ENCODE data around the gene PIP5K1C. TPM values are rescaled to one million over a fixed set of nuclear protein-coding genes. Genes with fewer than 3 reads are reported as not detected.

Gene PIP5K1C
- polyA plus RNA-seq, 1 donor from 2014 or later: 7.1 TPM

- H3K9ac ChIP-seq (ENCODE audit: low read length): no peak overlapping the region
- no peaks in the 10 kb centered on the region for H3F3A ChIP-seq (ENCODE audit: insufficient read depth, low read length, poor library complexity, severe bottlenecking)
- H3K4me3 ChIP-seq (ENCODE audit: low read length): peak overlapping the region; percentile 78
- H3K36me3 ChIP-seq (ENCODE audit: insufficient read depth, low read length): no peaks in the 10 kb centered on the region
- H3K9me2 ChIP-seq (ENCODE audit: insufficient read depth, low read length): no peaks in the 10 kb centered on the region
- no peaks in the 10 kb centered on the region for H4K20me1 ChIP-seq (ENCODE audit: insufficient read depth)
- H3K9me3 ChIP-seq (ENCODE audit: low read length): no peaks in the 10 kb centered on the region
- H3K27ac ChIP-seq (ENCODE audit: low read length): no peak overlapping the region
- TF ChIP-seq EZH2 (IDR thresholded peaks at IDR 0.05; ENCODE audit: borderline replicate concordance, insufficient read depth, low read length, poor library complexity, severe bottlenecking) (no peak), MXI1 (conservative IDR thresholded peaks at IDR 0.05; ENCODE audit: poor library complexity, severe bottlenecking) (no peak), SMC3 (conservative IDR thresholded peaks at IDR 0.05; ENCODE audit: poor library complexity) (no peak), RAD21 (conservative IDR thresholded peaks at IDR 0.05) (no peak), TAF1 (IDR thresholded peaks at IDR 0.05; ENCODE audit: low read depth) (no peak), POLR2AphosphoS5 (IDR thresholded peaks at IDR 0.05) (no peak), EP300 (conservative IDR thresholded peaks at IDR 0.05; ENCODE audit: poor library complexity, severe bottlenecking) (no peak), REST (IDR thresholded peaks at IDR 0.05; ENCODE audit: borderline replicate concordance) (no peak), CTCF (IDR thresholded peaks at IDR 0.05; ENCODE audit: poor library complexity, severe bottlenecking) (no peak)
- no peak overlapping the region for H2AFZ ChIP-seq (ENCODE audit: low read depth, low read length)
- no peak overlapping the region for H3K4me2 ChIP-seq (ENCODE audit: low read length)
- H3K27me3 ChIP-seq (ENCODE audit: insufficient read depth, low read depth, low read length): no peaks in the 10 kb centered on the region
- H3K79me2 ChIP-seq (replicated peaks; ENCODE audit: insufficient read depth, low read length): peaks cover 11% of the 10 kb centered on the region
Measured at GRCh38 chr19:3627351-3627723, 72.9 kb downstream of the PIP5K1C start.

- Histone ChIP-seq H3K4me3 (ENCODE audit: low read length) (peak within 1 kb of the TSS; percentile 78), H3K9me2 (ENCODE audit: insufficient read depth, low read length) (no peaks in the 10 kb centered on the region), H3K27me3 (ENCODE audit: insufficient read depth, low read depth, low read length) (no peaks in the 10 kb centered on the region), H3K27ac (ENCODE audit: low read length) (peak within 1 kb of the TSS; percentile 87), H3K79me2 (replicated peaks; ENCODE audit: insufficient read depth, low read length) (peaks cover 11% of the 10 kb centered on the region), H3K9ac (ENCODE audit: low read length) (peak within 1 kb of the TSS; percentile 70), H3K36me3 (ENCODE audit: insufficient read depth, low read length) (no peaks in the 10 kb centered on the region), H3F3A (ENCODE audit: insufficient read depth, low read length, poor library complexity, severe bottlenecking) (no peaks in the 10 kb centered on the region), H3K4me2 (ENCODE audit: low read length) (peak within 1 kb of the TSS; percentile 58), H2AFZ (ENCODE audit: low read depth, low read length) (peak within 1 kb of the TSS; percentile 53), H3K9me3 (ENCODE audit: low read length) (no peaks in the 10 kb centered on the region), H4K20me1 (ENCODE audit: insufficient read depth) (no peaks in the 10 kb centered on the region)
- peak; percentile 67 for TF ChIP-seq SMC3 (conservative IDR thresholded peaks at IDR 0.05; ENCODE audit: poor library complexity)
- peak; percentile 44 for TF ChIP-seq CTCF (IDR thresholded peaks at IDR 0.05; ENCODE audit: poor library complexity, severe bottlenecking)
- peak; percentile 67 for TF ChIP-seq POLR2AphosphoS5 (IDR thresholded peaks at IDR 0.05)
- TF ChIP-seq EZH2 (IDR thresholded peaks at IDR 0.05; ENCODE audit: borderline replicate concordance, insufficient read depth, low read length, poor library complexity, severe bottlenecking): no peak
- TF ChIP-seq MXI1 (conservative IDR thresholded peaks at IDR 0.05; ENCODE audit: poor library complexity, severe bottlenecking): peak; percentile 95
- peak; percentile 88 for TF ChIP-seq TAF1 (IDR thresholded peaks at IDR 0.05; ENCODE audit: low read depth)
- peak; percentile 59 for TF ChIP-seq REST (IDR thresholded peaks at IDR 0.05; ENCODE audit: borderline replicate concordance)
- TF ChIP-seq EP300 (conservative IDR thresholded peaks at IDR 0.05; ENCODE audit: poor library complexity, severe bottlenecking): peak; percentile 71
- peak; percentile 57 for TF ChIP-seq RAD21 (conservative IDR thresholded peaks at IDR 0.05)
Measured at GRCh38 chr19:3626473-3627350, 73.6 kb downstream of the PIP5K1C start, which contains the start of gene CACTIN. Gene CACTIN (minus strand): TSS chr19:3626790. CDS start chr19:3626762, 28 bp downstream.
